DND-41 (cell line): ENCODE data around the gene CLEC18B.

Experiments
- ATAC-seq: fragments of 200-7000 bp; cut with Tn5 transposase; 3 replicates; pipeline ENCODE4 v1.9.1; 2021; ENCODE audit warnings: low read depth; ENCODE audit not compliant: insufficient read depth
- DNase-seq: peaks from one replicate; pipeline ENCODE4 v3.0.0-alpha.2; 2020
- H2AFZ ChIP-seq: 2 replicates; pipeline ENCODE4 v1.6.0; 2012; ENCODE audit warnings: low read depth, low read length
- H3K27ac ChIP-seq: 2 replicates; pipeline ENCODE4 v1.5.1; 2012; ENCODE audit warnings: low read length, inconsistent platforms
- H3K27me3 ChIP-seq: fragments of 200-600 bp; sonication (generic); 2 replicates; pipeline ENCODE4 v1.6.0; 2012; ENCODE audit warnings: low read length, mild to moderate bottlenecking, inconsistent platforms; ENCODE audit not compliant: insufficient read depth, poor library complexity
- H3K36me3 ChIP-seq: 2 replicates; pipeline ENCODE4 v1.5.1; 2012; ENCODE audit warnings: low read length, inconsistent platforms; ENCODE audit not compliant: insufficient read depth
- H3K4me1 ChIP-seq: 2 replicates; pipeline ENCODE4 v1.5.1; 2012; ENCODE audit warnings: mild to moderate bottlenecking, low read length; ENCODE audit not compliant: insufficient read depth
- H3K4me2 ChIP-seq: 2 replicates; pipeline ENCODE4 v1.6.0; 2012; ENCODE audit warnings: mild to moderate bottlenecking, moderate library complexity, low read length, inconsistent platforms; ENCODE audit not compliant: insufficient read depth
- H3K4me3 ChIP-seq, 2 experiments: fragments of 200-600 bp in 1 of 2; shearing (Covaris generic) in 1 of 2; 2 replicates each; pipeline ENCODE4 v1.5.1; 2012 to 2016; ENCODE audit warnings: inconsistent platforms in 2 of 2, low read length in 2 of 2, mild to moderate bottlenecking in 2 of 2, low read depth in 1 of 2, moderate library complexity in 1 of 2
- H3K79me2 ChIP-seq: 2 replicates; pipeline ENCODE4 v1.6.0; 2012; ENCODE audit warnings: low read length, inconsistent platforms; ENCODE audit not compliant: insufficient read depth
- H3K9ac ChIP-seq: 2 replicates; pipeline ENCODE4 v1.6.0; 2012; ENCODE audit warnings: low read depth, mild to moderate bottlenecking, inconsistent platforms, low read length, moderate library complexity
- H3K9me3 ChIP-seq: 2 replicates; pipeline ENCODE4 v1.5.1; 2012; ENCODE audit warnings: low read length, moderate library complexity, mild to moderate bottlenecking, inconsistent platforms; ENCODE audit not compliant: insufficient read depth, severe bottlenecking
- H4K20me1 ChIP-seq: 2 replicates; pipeline ENCODE4 v1.6.0; 2012; ENCODE audit warnings: low read length; ENCODE audit not compliant: insufficient read depth
- CTCF ChIP-seq: IDR thresholded peaks from 2 replicates; pipeline ENCODE4 v1.5.1; 2012; ENCODE audit warnings: borderline replicate concordance, low read length, moderate library complexity, mild to moderate bottlenecking; ENCODE audit not compliant: poor library complexity, severe bottlenecking; ENCODE audit errors: extremely low read depth
- EZH2 ChIP-seq: IDR thresholded peaks from 3 replicates; pipeline ENCODE4 v1.6.1; 2012; ENCODE audit warnings: borderline replicate concordance, low read depth, mild to moderate bottlenecking, moderate library complexity, low read length, inconsistent platforms; ENCODE audit not compliant: severe bottlenecking

Gene CLEC18B

GRCh38 chr16:74456290-74456625, 35.0 kb upstream of the CLEC18B start:
- no peaks in the 10 kb centered on the region for H3K79me2 ChIP-seq
- no peak overlapping the region for H2AFZ ChIP-seq
- DNase-seq (no peak), ATAC-seq (no peak)
- peaks cover 56% of the 10 kb centered on the region; the same call in 1 of the 2 replicates for H3K36me3 ChIP-seq
- no peak overlapping the region for H3K27ac ChIP-seq
- no peak for TF ChIP-seq CTCF
- TF ChIP-seq EZH2: no peak
- H4K20me1 ChIP-seq: no peaks in the 10 kb centered on the region
- H3K4me2 ChIP-seq: no peak overlapping the region
- no peak overlapping the region for H3K4me3 ChIP-seq
- no peaks in the 10 kb centered on the region for H3K4me1 ChIP-seq
- no peaks in the 10 kb centered on the region for H3K27me3 ChIP-seq
- H3K9me3 ChIP-seq: no peaks in the 10 kb centered on the region
- no peak overlapping the region for H3K9ac ChIP-seq

GRCh38 chr16:74455619-74456289, 34.5 kb upstream of the CLEC18B start:
- Histone ChIP-seq H3K9ac (no peak overlapping the region), H3K27me3 (no peaks in the 10 kb centered on the region), H3K4me2 (no peak overlapping the region), H3K36me3 (peaks cover 55% of the 10 kb centered on the region; the same call in 1 of the 2 replicates), H3K9me3 (no peaks in the 10 kb centered on the region), H2AFZ (no peak overlapping the region), H3K4me3 (no peak overlapping the region), H3K4me1 (no peaks in the 10 kb centered on the region), H3K79me2 (no peaks in the 10 kb centered on the region), H4K20me1 (no peaks in the 10 kb centered on the region), H3K27ac (no peak overlapping the region)
- TF ChIP-seq CTCF: no peak
- no peak for TF ChIP-seq EZH2
- no peak for ATAC-seq
- no peak for DNase-seq

GRCh38 chr16:74455213-74455612, 33.9 kb upstream of the CLEC18B start:
- H3K27me3 ChIP-seq: no peaks in the 10 kb centered on the region
- no peak overlapping the region for H3K4me2 ChIP-seq
- TF ChIP-seq CTCF (no peak), EZH2 (no peak)
- no peak for ATAC-seq
- H3K36me3 ChIP-seq: peaks cover 49% of the 10 kb centered on the region; the same call in 1 of the 2 replicates
- no peaks in the 10 kb centered on the region for H3K4me1 ChIP-seq
- H3K4me3 ChIP-seq: no peak overlapping the region
- H2AFZ ChIP-seq: no peak overlapping the region
- H4K20me1 ChIP-seq: no peaks in the 10 kb centered on the region
- DNase-seq: no peak
- H3K27ac ChIP-seq: no peak overlapping the region
- H3K9ac ChIP-seq: no peak overlapping the region
- H3K9me3 ChIP-seq: no peaks in the 10 kb centered on the region
- H3K79me2 ChIP-seq: no peaks in the 10 kb centered on the region
